ENCODE data around the gene IRF1. TPM values are rescaled to one million over a fixed set of nuclear protein-coding genes. Genes with fewer than 3 reads are reported as not detected.

The IRF1 gene
- polyA plus RNA-seq, 4 donors: 51.7 to 80.5 (median 59.0) TPM

DNA sequence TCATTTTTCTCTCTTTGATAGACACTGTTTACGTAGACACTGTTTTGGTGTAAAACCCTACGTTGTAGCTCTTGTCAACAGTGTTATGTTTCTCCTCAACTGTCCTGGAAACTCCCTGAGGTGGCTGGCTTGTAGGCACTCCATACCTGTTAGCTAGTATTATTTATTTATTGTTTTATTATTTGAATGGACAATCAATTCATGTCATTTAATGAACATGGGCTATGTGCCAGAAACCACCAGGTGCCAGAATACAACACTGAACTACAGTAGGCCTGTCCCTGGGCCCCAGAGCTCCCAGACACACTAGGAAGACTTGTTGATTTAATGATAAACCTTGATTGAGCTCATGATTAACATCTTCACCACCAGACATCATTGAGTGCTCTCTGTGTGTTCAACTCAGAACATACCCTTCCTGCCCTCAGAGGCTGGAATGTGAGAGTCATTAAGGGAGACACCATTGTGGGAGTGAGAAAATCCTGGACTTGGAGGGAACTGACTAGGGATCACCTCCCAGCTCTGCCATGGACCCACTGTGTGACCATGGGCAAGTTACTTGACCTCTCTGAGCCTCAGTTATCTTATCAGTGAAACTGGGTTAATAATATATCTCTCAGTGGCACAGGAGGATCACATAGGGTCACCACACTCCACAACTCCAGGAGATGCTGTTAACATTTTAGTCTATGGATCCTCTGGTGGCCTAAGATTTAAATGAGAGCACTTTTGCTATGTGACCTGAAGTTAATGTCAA is 19.2 kb downstream of the IRF1 start:
- H3K4me1 ChIP-seq (ENCODE audit: control insufficient read depth in 3 of 3, insufficient read depth in 2 of 3, low read depth in 1 of 3, low read length in 2 of 3): peaks cover 25 to 85% (median 43%) of the 10 kb centered on the region in 3 donors

DNA sequence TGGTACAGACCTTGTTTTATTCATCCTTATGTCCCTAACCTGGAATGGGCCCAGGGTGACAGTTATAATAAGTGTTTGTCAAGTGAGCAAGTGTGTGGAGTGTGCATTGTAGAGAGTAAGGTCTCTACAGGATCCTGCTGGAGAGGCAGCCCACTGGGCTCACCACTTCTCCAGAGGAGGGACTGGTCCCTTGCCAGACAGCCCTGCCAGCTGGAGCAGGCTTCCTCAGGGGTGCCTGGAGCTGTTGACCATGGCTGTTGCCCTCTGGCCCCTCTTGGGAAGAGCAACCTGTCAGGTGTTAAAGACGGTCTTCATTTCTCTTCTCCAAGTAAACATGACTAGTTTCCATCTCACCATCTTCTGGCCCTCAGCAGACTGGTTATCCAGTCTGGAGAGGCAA is 20.0 kb downstream of the IRF1 start:
- peaks cover 28 to 85% (median 42%) of the 10 kb centered on the region in 3 donors for H3K4me1 ChIP-seq (ENCODE audit: control insufficient read depth in 3 of 3, insufficient read depth in 2 of 3, low read depth in 1 of 3, low read length in 2 of 3)

More for the DNA sequence above, 19.2 kb downstream of the IRF1 start:
- peak; percentile 26 to 83 for DNase-seq
- Histone ChIP-seq H3K27ac (ENCODE audit: low read depth in 1 of 3, low read length in 2 of 3) (peak overlapping the region in 2 of 3 donors; percentile 43 to 50), H3K27me3 (ENCODE audit: control insufficient read depth in 3 of 3, insufficient read depth in 3 of 3, low read length in 3 of 3) (no peaks in the 10 kb centered on the region), H3K9me3 (ENCODE audit: control insufficient read depth in 2 of 2, insufficient read depth in 1 of 2, low read depth in 1 of 2, low read length in 1 of 2) (peaks cover 0 to 5% of the 10 kb centered on the region in 2 donors), H3K36me3 (ENCODE audit: control insufficient read depth in 3 of 3, insufficient read depth in 2 of 3, low read depth in 1 of 3, low read length in 3 of 3) (peaks cover 0 to 31% (median 0%) of the 10 kb centered on the region in 3 donors), H3K4me3 (ENCODE audit: low read depth in 1 of 3, low read length in 3 of 3) (no peak overlapping the region)
- FAIRE-seq: no peak
- 14 to 58% (median 40%) methylated on average over 2 of the region's 2 CpGs for WGBS, 3 donors

DNA sequence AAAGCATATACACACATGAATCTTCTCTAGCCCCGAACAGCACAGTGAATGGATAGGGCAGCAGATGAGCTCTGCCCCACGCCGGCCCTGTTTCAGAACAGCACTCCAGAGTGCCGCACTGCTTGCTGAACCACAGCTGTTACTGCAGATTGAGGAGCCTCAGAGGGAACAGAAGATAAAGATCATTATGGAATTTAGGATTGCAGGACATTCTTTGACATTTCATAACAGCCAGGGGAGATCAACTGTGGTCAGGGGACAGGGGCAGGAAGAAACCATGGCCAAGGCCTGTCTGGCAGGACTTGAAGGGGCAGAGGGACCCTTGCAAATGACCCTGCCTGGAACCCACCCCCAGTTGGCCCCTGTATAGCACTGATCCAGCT is 20.6 kb downstream of the IRF1 start:
- Histone ChIP-seq H3K27ac (ENCODE audit: low read depth in 1 of 3, low read length in 2 of 3) (peak overlapping the region; percentile 41 to 46 (median 43)), H3K9me3 (ENCODE audit: control insufficient read depth in 2 of 2, insufficient read depth in 1 of 2, low read depth in 1 of 2, low read length in 1 of 2) (peaks cover 0 to 5% of the 10 kb centered on the region in 2 donors), H3K36me3 (ENCODE audit: control insufficient read depth in 3 of 3, insufficient read depth in 2 of 3, low read depth in 1 of 3, low read length in 3 of 3) (peaks cover 0 to 32% (median 0%) of the 10 kb centered on the region in 3 donors), H3K4me3 (ENCODE audit: low read depth in 1 of 3, low read length in 3 of 3) (no peak overlapping the region), H3K27me3 (ENCODE audit: control insufficient read depth in 3 of 3, insufficient read depth in 3 of 3, low read length in 3 of 3) (no peaks in the 10 kb centered on the region), H3K4me1 (ENCODE audit: control insufficient read depth in 3 of 3, insufficient read depth in 2 of 3, low read depth in 1 of 3, low read length in 2 of 3) (peaks cover 33 to 85% (median 41%) of the 10 kb centered on the region in 3 donors)
- DNase-seq (peak in 1 of 2 donors; percentile 27), FAIRE-seq (no peak)
- WGBS, 3 donors: 66 to 76% (median 75%) methylated on average over 4 of the region's 4 CpGs

More for the DNA sequence above, 20.0 kb downstream of the IRF1 start:
- FAIRE-seq: no peak
- H3K9me3 ChIP-seq (ENCODE audit: control insufficient read depth in 2 of 2, insufficient read depth in 1 of 2, low read depth in 1 of 2, low read length in 1 of 2): peaks cover 0 to 5% of the 10 kb centered on the region in 2 donors
- peak overlapping the region in 1 of 3 donors; percentile 43 for H3K27ac ChIP-seq (ENCODE audit: low read depth in 1 of 3, low read length in 2 of 3)
- H3K27me3 ChIP-seq (ENCODE audit: control insufficient read depth in 3 of 3, insufficient read depth in 3 of 3, low read length in 3 of 3): no peaks in the 10 kb centered on the region
- DNase-seq: no peak
- peaks cover 0 to 28% (median 0%) of the 10 kb centered on the region in 3 donors for H3K36me3 ChIP-seq (ENCODE audit: control insufficient read depth in 3 of 3, insufficient read depth in 2 of 3, low read depth in 1 of 3, low read length in 3 of 3)
- WGBS, 3 donors: 50 to 63% (median 56%) methylated on average over 1 of the region's 1 CpG
- H3K4me3 ChIP-seq (ENCODE audit: low read depth in 1 of 3, low read length in 3 of 3): no peak overlapping the region

DNA sequence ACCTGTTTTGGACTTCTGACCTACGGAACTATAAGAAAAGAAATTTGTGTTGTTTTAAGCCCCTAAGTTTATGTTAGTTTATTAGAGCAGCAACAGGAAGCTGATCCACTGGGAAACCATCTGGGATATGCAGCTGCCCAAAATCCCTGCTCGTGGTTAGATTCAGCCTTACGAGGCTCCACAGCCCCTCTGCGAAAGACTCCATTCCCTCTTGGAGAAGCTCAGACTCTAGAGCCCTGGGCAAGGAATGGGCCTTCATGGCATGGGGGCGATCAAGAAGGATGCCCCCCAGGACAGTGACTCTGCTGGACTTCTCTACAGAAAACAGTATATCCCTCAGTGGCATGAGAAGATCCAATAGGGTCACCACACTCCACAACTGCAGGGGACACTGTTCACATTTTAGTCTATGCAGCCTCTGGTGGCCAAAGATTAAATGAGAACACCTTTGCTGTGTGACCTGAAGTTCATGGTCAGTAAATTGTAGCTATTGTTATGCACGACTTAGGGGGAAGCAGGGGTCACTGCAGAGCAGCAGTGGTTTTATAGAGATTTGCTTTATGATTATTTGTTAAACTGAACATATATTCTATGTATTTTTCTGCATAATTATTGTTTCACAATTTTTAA is 21.1 kb downstream of the IRF1 start:
- 70 to 80% (median 79%) methylated on average over 6 of the region's 6 CpGs for WGBS, 3 donors
- peaks cover 36 to 85% (median 43%) of the 10 kb centered on the region in 3 donors for H3K4me1 ChIP-seq (ENCODE audit: control insufficient read depth in 3 of 3, insufficient read depth in 2 of 3, low read depth in 1 of 3, low read length in 2 of 3)
- H3K27me3 ChIP-seq (ENCODE audit: control insufficient read depth in 3 of 3, insufficient read depth in 3 of 3, low read length in 3 of 3): no peaks in the 10 kb centered on the region
- no peak for DNase-seq
- H3K9me3 ChIP-seq (ENCODE audit: control insufficient read depth in 2 of 2, insufficient read depth in 1 of 2, low read depth in 1 of 2, low read length in 1 of 2): peaks cover 0 to 5% of the 10 kb centered on the region in 2 donors
- no peak for FAIRE-seq
- H3K27ac ChIP-seq (ENCODE audit: low read depth in 1 of 3, low read length in 2 of 3): peak overlapping the region; percentile 13 to 51 (median 41)
- peaks cover 0 to 33% (median 0%) of the 10 kb centered on the region in 3 donors for H3K36me3 ChIP-seq (ENCODE audit: control insufficient read depth in 3 of 3, insufficient read depth in 2 of 3, low read depth in 1 of 3, low read length in 3 of 3)
- no peak overlapping the region for H3K4me3 ChIP-seq (ENCODE audit: low read depth in 1 of 3, low read length in 3 of 3)

DNA sequence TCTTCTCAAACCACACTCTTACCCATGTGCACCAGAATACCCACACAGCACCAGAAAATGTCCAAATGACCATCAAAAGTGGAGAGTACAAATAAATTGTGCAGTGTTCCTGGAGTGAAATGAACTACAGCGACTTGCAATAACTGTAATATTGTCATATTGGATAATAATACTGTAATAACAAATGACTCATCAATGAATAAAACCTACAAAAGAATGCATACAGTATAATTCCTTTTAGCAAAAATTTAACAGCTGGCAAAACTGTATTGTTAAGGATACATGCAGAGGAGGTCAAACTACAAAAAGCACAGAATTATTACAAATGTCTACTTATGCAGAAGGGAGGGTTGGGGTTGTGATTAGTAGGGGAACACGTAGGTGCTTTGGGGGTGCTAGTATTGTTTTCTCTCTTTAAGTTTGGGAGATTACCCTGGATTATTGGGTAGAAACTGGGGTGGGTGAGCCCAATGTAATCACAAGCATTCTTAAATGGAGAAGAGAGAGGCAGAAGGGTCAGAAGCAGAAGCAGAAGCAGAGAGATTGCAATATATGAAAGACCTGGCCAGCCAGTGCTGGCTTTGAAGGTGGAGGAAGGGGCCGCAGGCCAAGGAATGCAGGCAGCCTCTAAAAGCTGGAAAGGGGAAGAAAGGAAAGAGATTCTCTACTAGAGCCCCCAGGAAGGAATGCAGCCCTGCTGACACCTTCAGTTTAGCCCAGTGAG is 21.8 kb downstream of the IRF1 start:
- FAIRE-seq (no peak), DNase-seq (no peak)
- H3K27me3 ChIP-seq (ENCODE audit: control insufficient read depth in 3 of 3, insufficient read depth in 3 of 3, low read length in 3 of 3): no peaks in the 10 kb centered on the region
- H3K27ac ChIP-seq (ENCODE audit: low read depth in 1 of 3, low read length in 2 of 3): peak overlapping the region; percentile 9 to 41 (median 36)
- H3K9me3 ChIP-seq (ENCODE audit: control insufficient read depth in 2 of 2, insufficient read depth in 1 of 2, low read depth in 1 of 2, low read length in 1 of 2): peaks cover 0 to 5% of the 10 kb centered on the region in 2 donors
- H3K4me1 ChIP-seq (ENCODE audit: control insufficient read depth in 3 of 3, insufficient read depth in 2 of 3, low read depth in 1 of 3, low read length in 2 of 3): peaks cover 36 to 85% (median 41%) of the 10 kb centered on the region in 3 donors
- H3K36me3 ChIP-seq (ENCODE audit: control insufficient read depth in 3 of 3, insufficient read depth in 2 of 3, low read depth in 1 of 3, low read length in 3 of 3): peaks cover 0 to 36% (median 0%) of the 10 kb centered on the region in 3 donors
- no peak overlapping the region for H3K4me3 ChIP-seq (ENCODE audit: low read depth in 1 of 3, low read length in 3 of 3)
- whole genome bisulfite sequencing, 3 donors: 79 to 87% (median 79%) methylated on average over 3 of the region's 3 CpGs

DNA sequence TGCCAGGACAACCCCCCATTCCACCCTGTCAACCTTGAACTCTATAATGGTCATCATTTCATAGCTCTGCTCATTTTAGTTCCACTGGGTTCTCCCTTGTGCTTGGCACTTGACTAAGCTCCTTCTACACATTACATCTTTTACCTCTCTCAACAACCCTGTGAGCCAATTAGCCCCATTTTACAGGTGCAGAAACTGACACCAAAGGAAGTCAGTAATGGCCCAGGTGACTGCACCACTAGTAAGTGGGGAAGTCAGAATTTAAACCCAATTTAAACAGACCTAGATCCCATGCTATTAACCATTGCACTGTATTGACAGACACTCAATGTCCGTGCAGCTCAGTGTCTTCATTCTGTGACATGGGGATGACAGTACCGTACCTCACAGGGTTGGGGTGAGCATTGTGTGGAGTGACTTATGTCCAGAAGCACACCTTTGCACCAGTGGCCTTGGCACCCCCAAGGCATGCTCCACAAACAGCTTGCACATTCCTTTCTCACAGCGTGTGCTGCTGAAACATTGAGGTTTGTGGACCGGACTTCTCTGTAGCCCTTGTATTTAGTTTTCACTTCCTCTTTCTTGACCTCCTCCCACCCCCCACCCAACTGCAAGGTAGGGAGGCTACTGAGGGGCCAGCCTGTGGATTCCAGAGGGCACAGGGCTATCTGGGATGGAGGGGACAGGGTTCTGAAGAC is 23.1 kb downstream of the IRF1 start:
- 61 to 77% (median 64%) methylated on average over 4 of the region's 4 CpGs for WGBS, 3 donors
- H3K9me3 ChIP-seq (ENCODE audit: control insufficient read depth in 2 of 2, insufficient read depth in 1 of 2, low read depth in 1 of 2, low read length in 1 of 2): peaks cover 0 to 5% of the 10 kb centered on the region in 2 donors
- peak in 1 of 2 donors; percentile 49 for DNase-seq
- no peaks in the 10 kb centered on the region for H3K27me3 ChIP-seq (ENCODE audit: control insufficient read depth in 3 of 3, insufficient read depth in 3 of 3, low read length in 3 of 3)
- peak overlapping the region; percentile 38 to 75 (median 69) for H3K27ac ChIP-seq (ENCODE audit: low read depth in 1 of 3, low read length in 2 of 3)
- H3K4me1 ChIP-seq (ENCODE audit: control insufficient read depth in 3 of 3, insufficient read depth in 2 of 3, low read depth in 1 of 3, low read length in 2 of 3): peaks cover 39 to 89% (median 46%) of the 10 kb centered on the region in 3 donors
- H3K4me3 ChIP-seq (ENCODE audit: low read depth in 1 of 3, low read length in 3 of 3): no peak overlapping the region
- peaks cover 0 to 36% (median 0%) of the 10 kb centered on the region in 3 donors for H3K36me3 ChIP-seq (ENCODE audit: control insufficient read depth in 3 of 3, insufficient read depth in 2 of 3, low read depth in 1 of 3, low read length in 3 of 3)
- FAIRE-seq: no peak

DNA sequence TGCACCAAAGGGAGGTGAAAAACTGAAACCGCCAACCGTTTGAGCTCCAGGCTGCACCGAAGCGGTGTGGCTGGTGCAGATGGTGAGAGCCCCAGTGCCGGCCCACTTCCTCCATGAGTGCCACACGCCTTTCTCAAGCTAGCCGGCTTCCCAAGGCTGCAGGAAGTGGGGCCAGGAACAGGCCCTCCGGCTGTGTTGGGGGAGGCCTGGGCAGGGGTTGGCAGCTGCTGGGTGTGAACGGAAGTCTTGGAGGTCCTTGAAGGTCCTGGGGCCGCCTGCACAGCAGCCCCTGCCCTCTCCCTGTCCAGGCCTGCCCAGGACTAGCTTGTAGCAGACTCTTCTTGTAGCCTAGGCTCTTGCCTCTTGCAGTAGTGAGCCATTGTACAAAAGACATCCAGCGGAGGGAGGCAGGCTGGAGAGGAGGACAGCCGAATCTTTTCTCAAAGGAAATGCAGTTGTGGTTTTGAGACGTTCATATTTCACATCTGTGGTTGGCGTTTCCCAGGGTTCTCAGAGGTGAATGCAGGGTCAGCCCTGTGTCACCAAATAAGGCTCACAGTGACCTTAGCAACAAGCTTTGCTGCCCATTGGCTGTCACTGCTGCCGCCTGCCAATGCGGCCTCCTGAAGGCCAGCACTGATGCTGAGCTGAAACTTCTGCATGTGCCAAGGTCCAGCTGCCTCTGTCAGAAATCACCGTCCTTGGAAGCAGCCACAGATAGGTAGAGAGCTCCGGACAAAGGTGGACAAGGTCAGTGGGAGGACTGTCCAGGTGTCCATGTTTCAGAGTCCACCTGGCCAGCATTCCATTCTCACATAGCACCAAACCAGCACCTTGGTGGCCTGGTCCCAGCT is 23.9 kb downstream of the IRF1 start:
- Histone ChIP-seq H3K36me3 (ENCODE audit: control insufficient read depth in 3 of 3, insufficient read depth in 2 of 3, low read depth in 1 of 3, low read length in 3 of 3) (peaks cover 0 to 31% (median 0%) of the 10 kb centered on the region in 3 donors), H3K9me3 (ENCODE audit: control insufficient read depth in 2 of 2, insufficient read depth in 1 of 2, low read depth in 1 of 2, low read length in 1 of 2) (peaks cover 0 to 5% of the 10 kb centered on the region in 2 donors), H3K27ac (ENCODE audit: low read depth in 1 of 3, low read length in 2 of 3) (peak overlapping the region; percentile 38 to 75 (median 69)), H3K4me1 (ENCODE audit: control insufficient read depth in 3 of 3, insufficient read depth in 2 of 3, low read depth in 1 of 3, low read length in 2 of 3) (peaks cover 38 to 92% (median 48%) of the 10 kb centered on the region in 3 donors), H3K4me3 (ENCODE audit: low read depth in 1 of 3, low read length in 3 of 3) (no peak overlapping the region), H3K27me3 (ENCODE audit: control insufficient read depth in 3 of 3, insufficient read depth in 3 of 3, low read length in 3 of 3) (no peaks in the 10 kb centered on the region)
- FAIRE-seq: no peak
- peak; percentile 34 to 62 for DNase-seq
- WGBS, 3 donors: 28 to 42% (median 34%) methylated on average over 18 of the region's 18 CpGs

Data from small intestine (tissue), 7 donors.